ENCODE data around the gene FAAP20.

DNA sequence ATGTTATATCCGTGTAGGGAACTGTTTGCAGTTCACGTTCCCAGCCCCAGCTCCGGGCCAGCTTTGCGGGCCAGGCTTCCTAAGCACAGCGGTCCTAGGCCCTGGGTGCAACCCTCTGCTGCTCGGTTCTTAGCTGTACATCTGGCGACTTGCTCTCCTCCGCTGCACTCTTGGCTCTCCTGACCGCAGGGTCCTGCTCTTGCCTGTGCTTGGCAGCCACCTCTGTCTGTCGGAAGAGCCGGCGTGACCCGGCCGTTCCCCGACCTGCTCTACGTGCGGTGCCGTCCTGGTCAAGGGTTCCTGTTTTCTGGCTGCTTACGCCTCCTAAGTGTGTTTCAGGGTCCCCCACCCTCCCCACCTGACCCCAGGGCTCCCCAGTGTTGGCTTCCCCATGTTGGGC, 36.7 kb downstream of the FAAP20 start:
- TF ChIP-seq, protein P1, sequence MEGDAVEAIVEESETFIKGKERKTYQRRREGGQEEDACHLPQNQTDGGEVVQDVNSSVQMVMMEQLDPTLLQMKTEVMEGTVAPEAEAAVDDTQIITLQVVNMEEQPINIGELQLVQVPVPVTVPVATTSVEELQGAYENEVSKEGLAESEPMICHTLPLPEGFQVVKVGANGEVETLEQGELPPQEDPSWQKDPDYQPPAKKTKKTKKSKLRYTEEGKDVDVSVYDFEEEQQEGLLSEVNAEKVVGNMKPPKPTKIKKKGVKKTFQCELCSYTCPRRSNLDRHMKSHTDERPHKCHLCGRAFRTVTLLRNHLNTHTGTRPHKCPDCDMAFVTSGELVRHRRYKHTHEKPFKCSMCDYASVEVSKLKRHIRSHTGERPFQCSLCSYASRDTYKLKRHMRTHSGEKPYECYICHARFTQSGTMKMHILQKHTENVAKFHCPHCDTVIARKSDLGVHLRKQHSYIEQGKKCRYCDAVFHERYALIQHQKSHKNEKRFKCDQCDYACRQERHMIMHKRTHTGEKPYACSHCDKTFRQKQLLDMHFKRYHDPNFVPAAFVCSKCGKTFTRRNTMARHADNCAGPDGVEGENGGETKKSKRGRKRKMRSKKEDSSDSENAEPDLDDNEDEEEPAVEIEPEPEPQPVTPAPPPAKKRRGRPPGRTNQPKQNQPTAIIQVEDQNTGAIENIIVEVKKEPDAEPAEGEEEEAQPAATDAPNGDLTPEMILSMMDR (conservative IDR thresholded peaks at IDR 0.05): no peak
- TF ChIP-seq ZFX (IDR thresholded peaks at IDR 0.05): no peak
